Measurements from ENCODE around the gene MYCBP.

MYCBP gene

DNA sequence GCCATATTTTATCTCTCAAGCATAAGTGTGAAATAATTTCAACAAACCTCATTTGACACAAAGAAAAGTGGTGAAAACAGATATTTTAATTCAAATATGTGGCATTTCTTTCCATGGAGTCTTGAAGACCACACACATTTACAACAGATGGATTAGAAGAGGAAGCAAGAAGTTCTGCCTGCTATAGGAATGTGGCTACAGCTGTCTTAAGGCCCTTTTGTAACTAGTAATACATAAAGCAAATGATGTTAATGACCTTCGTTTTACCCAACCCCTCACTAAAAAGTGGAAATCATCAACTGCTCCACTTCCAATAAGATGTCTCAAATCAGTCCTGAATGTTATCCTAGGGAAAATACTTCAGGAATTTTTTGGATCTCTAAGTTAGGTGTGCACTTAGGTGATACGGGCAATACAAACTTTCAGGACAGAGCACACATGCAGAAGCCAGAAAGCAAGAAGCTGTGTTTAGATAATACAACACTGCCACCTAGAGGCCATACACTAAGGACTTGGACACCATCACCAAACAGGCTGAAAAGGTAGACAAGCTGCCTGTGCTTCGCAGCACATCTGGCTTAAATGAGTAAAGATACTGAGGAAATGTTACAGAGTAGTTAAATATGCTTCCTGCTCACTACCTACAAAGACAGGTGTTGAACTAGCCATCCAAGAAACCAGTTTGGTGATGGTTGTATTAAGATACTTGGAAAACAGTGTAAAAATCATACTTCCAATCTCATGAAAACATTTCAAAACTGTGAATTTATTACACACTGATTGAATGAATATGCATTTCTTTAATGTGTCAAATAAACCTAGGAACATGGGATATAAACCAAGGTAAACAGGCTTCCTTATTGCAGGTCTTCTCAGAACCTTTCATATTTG lies 38.0 kb downstream of the MYCBP start:
- no peak overlapping the region for H3K4me3 ChIP-seq (ENCODE audit: low read depth, low read length)
- DNase-seq (ENCODE audit: low read depth) = peak; percentile 81
- TF ChIP-seq CTCF (IDR thresholded peaks at IDR 0.05; ENCODE audit: low read depth, low read length, missing control alignments) = peak; percentile 68
- in situ Hi-C loops (cut with HindIII; ENCODE audit: low sequenced_read_pairs) = no loop called here

GRCh38 chr1:38834221-38834782 lies 38.8 kb downstream of the MYCBP start:
- no peak for DNase-seq (ENCODE audit: low read depth)
- in situ Hi-C loops (cut with HindIII; ENCODE audit: low sequenced_read_pairs) = no loop called here
- no peak for TF ChIP-seq CTCF (IDR thresholded peaks at IDR 0.05; ENCODE audit: low read depth, low read length, missing control alignments)
- no peak overlapping the region for H3K4me3 ChIP-seq (ENCODE audit: low read depth, low read length)

- TF ChIP-seq CTCF (IDR thresholded peaks at IDR 0.05; ENCODE audit: low read depth, low read length, missing control alignments) = no peak
- H3K4me3 ChIP-seq (ENCODE audit: low read depth, low read length) = no peak overlapping the region
- no peak for DNase-seq (ENCODE audit: low read depth)
- in situ Hi-C loops (cut with HindIII; ENCODE audit: low sequenced_read_pairs) = no loop called here
These were observed 40.0 kb downstream of the MYCBP start for GRCh38 chr1:38833146-38833545.

DNA sequence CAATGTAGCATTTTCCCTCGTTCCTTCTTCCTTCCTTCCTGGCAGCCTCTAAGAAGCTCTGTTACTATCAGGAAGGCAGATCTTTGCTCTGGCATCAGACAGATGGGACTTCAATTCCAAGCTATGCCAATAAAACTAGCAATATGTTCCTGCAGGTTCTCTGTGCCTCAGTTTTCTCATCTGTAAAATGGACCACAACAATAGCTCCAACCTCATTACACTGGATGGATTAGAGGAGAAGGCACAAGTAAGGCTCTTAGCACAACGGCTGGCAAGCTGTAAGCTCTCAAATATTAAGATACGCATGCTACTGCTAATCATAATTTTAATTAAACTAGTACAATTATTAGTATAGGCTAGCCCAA lies 40.8 kb downstream of the MYCBP start:
- H3K4me3 ChIP-seq (ENCODE audit: low read depth, low read length) = no peak overlapping the region
- no peak for TF ChIP-seq CTCF (IDR thresholded peaks at IDR 0.05; ENCODE audit: low read depth, low read length, missing control alignments)
- in situ Hi-C loops (cut with HindIII; ENCODE audit: low sequenced_read_pairs) = no loop called here
- DNase-seq (ENCODE audit: low read depth) = no peak

- no peak for DNase-seq (ENCODE audit: low read depth)
- H3K4me3 ChIP-seq (ENCODE audit: low read depth, low read length) = no peak overlapping the region
- no peak for TF ChIP-seq CTCF (IDR thresholded peaks at IDR 0.05; ENCODE audit: low read depth, low read length, missing control alignments)
- in situ Hi-C loops (cut with HindIII; ENCODE audit: low sequenced_read_pairs) = no loop called here
These were observed 41.3 kb downstream of the MYCBP start for GRCh38 chr1:38831731-38832369.

- in situ Hi-C loops (cut with HindIII; ENCODE audit: low sequenced_read_pairs) = no loop called here
- no peak for TF ChIP-seq CTCF (IDR thresholded peaks at IDR 0.05; ENCODE audit: low read depth, low read length, missing control alignments)
- no peak overlapping the region for H3K4me3 ChIP-seq (ENCODE audit: low read depth, low read length)
- DNase-seq (ENCODE audit: low read depth) = no peak
These were observed 43.8 kb downstream of the MYCBP start for GRCh38 chr1:38829368-38829767.
